Kidney (tissue), 14 donors: Measurements from ENCODE around the gene TCF12. TPM values are rescaled to one million over a fixed set of nuclear protein-coding genes. Genes with fewer than 3 reads are reported as not detected.

Experiments used
- DNase-seq, 5 donors: peaks; one replicate each; pipeline ENCODE4 v3.0.0-alpha.2; 2013 to 2020
- FAIRE-seq: peaks from 2 replicates; lab custom pipeline; 2012; peaks lifted over from hg19 to GRCh38; lab: Jason Lieb, UNC
- H3K27ac ChIP-seq, 2 donors: one replicate each; pipeline ENCODE4 v1.7.0; 2013; ENCODE audit warnings: low read depth in 2 of 2, low read length in 2 of 2, inconsistent platforms in 1 of 2
- H3K27me3 ChIP-seq: one replicate; pipeline ENCODE4 v1.7.1; 2013; ENCODE audit warnings: low read length, inconsistent platforms; ENCODE audit not compliant: control insufficient read depth, insufficient read depth
- H3K36me3 ChIP-seq, 3 donors: one replicate each; pipeline versions ENCODE4 v1.7.0 to v1.7.1; 2013; ENCODE audit warnings: low read length in 3 of 3, control low read depth in 1 of 3, inconsistent platforms in 1 of 3; ENCODE audit not compliant: insufficient read depth in 3 of 3, control insufficient read depth in 2 of 3
- H3K4me1 ChIP-seq, 3 donors: one replicate each; pipeline versions ENCODE4 v1.7.0 to v1.7.1; 2013; ENCODE audit warnings: low read length in 3 of 3, inconsistent platforms in 1 of 3, low read depth in 1 of 3; ENCODE audit not compliant: control insufficient read depth in 2 of 3, insufficient read depth in 2 of 3
- H3K4me3 ChIP-seq, 3 donors: one replicate each; pipeline versions ENCODE4 v1.7.0 to v1.8.1; 2013; ENCODE audit warnings: low read length in 3 of 3, control low read depth in 1 of 3, inconsistent platforms in 1 of 3
- H3K9ac ChIP-seq, 3 donors: one replicate each; pipeline versions ENCODE4 v1.7.0 to v1.7.1; 2013; ENCODE audit warnings: low read length in 3 of 3, control low read depth in 1 of 3, inconsistent platforms in 1 of 3
- H3K9me3 ChIP-seq, 3 donors: one replicate each; pipeline versions ENCODE4 v1.7.0 to v1.7.1; 2013; ENCODE audit warnings: low read length in 3 of 3, control low read depth in 1 of 3, inconsistent platforms in 1 of 3; ENCODE audit not compliant: control insufficient read depth in 2 of 3, insufficient read depth in 1 of 3
- intact Hi-C: fragments of 100-400 bp; cut with DNase I; formaldehyde crosslinking; loops from one replicate; pipeline ENCODE4 v1.11.1; 2022
- polyA plus RNA-seq: library from polyadenylated mRNA; stranded (reverse); fragments of 350-450 nt; fragmentation: Illumina TruSeq; extraction: RNeasy Lipid Tissue Mini Kit (QIAGEN cat#74804); gene quantifications from one replicate; pipeline ENCODE4 v1.2.3, GENCODE V29; 2014; ENCODE audit warnings: low read depth, low replicate concordance; ENCODE audit not compliant: insufficient read depth
- total RNA-seq: library from RNA; stranded (reverse); fragmentation: NEBNext Ultra II Directional; extraction: Animal tissue kit (Norgen Biotek cat#: 25700); gene quantifications from one replicate; pipeline ENCODE4 v1.2.1, GENCODE V29; 2021
- TF ChIP-seq, protein P1 (sequence below): IDR thresholded peaks from 3 replicates; pipeline ENCODE4 v1.5.1; 2012; ENCODE audit warnings: mild to moderate bottlenecking, moderate library complexity, borderline replicate concordance; ENCODE audit not compliant: insufficient read depth; ENCODE audit errors: extremely low read depth
- donor health status: control.
- donor health status: control.
- donor health status: control.
- donor health status: control.
- donor health status: control.
- donor health status: DM: yes; HTN: yes; CAD: no.
- donor health status: Normal renal cell carcinoma (clear cell type).

Gene TCF12
- total and polyA plus RNA-seq, 2 donors from 2014 or later: 16.3 to 116 TPM

DNA sequence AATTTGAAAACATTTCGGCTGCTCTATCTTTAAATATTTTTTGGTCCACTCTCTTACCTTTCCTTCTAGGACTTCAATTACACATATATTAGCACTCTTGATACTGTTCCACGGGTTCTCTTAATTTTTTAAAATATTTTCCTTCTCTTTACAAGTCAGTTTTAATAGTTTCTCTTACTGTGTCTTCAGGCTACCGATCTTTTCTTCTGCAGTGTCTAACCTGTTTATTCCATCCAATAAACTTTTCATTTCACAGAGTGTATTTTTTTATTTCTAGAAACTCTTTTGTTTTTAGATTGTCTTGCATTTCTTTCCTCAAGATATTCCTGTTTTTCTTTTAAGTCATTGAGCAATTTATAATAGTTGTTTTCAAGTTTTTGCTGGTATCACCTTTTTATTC is 27.7 kb downstream of the TCF12 start:
- H3K27ac ChIP-seq: no peak overlapping the region
- H3K4me3 ChIP-seq: no peak overlapping the region
- no peaks in the 10 kb centered on the region for H3K36me3 ChIP-seq
- no peak for DNase-seq
- H3K9ac ChIP-seq: no peak overlapping the region
- TF ChIP-seq, protein P1, sequence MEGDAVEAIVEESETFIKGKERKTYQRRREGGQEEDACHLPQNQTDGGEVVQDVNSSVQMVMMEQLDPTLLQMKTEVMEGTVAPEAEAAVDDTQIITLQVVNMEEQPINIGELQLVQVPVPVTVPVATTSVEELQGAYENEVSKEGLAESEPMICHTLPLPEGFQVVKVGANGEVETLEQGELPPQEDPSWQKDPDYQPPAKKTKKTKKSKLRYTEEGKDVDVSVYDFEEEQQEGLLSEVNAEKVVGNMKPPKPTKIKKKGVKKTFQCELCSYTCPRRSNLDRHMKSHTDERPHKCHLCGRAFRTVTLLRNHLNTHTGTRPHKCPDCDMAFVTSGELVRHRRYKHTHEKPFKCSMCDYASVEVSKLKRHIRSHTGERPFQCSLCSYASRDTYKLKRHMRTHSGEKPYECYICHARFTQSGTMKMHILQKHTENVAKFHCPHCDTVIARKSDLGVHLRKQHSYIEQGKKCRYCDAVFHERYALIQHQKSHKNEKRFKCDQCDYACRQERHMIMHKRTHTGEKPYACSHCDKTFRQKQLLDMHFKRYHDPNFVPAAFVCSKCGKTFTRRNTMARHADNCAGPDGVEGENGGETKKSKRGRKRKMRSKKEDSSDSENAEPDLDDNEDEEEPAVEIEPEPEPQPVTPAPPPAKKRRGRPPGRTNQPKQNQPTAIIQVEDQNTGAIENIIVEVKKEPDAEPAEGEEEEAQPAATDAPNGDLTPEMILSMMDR: no peak
- no peak for FAIRE-seq
- H3K4me1 ChIP-seq: peaks cover 0 to 12% (median 3%) of the 10 kb centered on the region in 3 donors
- intact Hi-C loops: no loop called here
- peaks cover 0 to 5% (median 0%) of the 10 kb centered on the region in 3 donors for H3K9me3 ChIP-seq
- no peaks in the 10 kb centered on the region for H3K27me3 ChIP-seq

DNA sequence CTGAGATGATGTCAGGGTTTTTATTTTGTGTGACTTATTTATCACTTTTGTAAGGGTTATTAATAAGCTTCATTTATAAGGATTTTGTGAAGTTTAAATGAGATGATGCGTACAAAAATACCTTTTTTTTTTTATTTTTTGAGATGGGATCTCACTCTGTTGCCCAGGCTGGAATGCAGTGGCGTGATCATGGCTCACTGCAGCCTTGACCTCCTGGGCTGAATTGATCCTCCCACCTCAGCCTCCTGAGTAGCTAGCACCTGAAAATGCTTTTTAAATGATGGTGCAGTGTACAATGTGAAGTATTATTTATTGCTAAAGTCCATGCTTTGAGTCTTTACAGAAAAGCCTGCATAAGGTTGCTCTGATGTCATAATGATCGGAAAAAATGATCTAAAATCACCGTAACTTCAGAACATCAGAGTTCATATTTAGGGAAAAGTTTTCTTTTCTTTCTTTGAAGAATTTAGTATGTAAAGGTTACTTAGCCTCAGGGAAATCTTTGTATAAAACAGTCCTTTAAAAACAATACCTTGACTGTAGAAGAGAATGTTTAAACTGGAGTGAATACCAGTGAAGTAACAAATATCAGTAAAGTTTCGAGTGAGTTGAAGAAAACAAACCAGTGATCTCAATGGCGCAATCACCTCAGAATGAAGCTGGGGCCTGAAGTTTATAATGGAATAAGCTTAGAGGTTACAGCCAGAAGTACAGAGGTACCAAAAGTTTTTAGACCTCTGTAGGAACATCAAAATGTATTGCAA is 29.7 kb downstream of the TCF12 start:
- no peak for FAIRE-seq
- intact Hi-C loops: no loop called here
- H3K27ac ChIP-seq: no peak overlapping the region

DNA sequence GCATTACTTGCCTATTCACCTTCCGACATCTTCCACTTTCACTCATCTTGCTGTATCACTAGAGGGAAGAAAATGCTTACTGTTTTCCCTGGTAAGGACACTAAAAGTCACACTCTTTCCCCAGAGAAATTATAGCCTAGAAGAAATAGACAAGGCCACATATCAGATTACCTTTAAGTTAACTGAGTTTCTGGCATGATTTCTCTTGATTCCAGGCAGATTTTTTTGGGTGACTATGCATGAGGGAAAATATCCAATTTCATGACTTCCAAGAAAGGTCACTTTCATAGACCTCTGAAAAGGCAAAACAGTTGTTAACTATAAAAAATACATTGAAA is 30.3 kb downstream of the TCF12 start:
- no peak overlapping the region for H3K27ac ChIP-seq
- TF ChIP-seq, protein P1: no peak
- H3K9me3 ChIP-seq: peaks cover 0 to 5% (median 0%) of the 10 kb centered on the region in 3 donors
- H3K9ac ChIP-seq: no peak overlapping the region
- peaks cover 0 to 7% (median 3%) of the 10 kb centered on the region in 3 donors for H3K4me1 ChIP-seq
- no peak for FAIRE-seq
- H3K27me3 ChIP-seq: no peaks in the 10 kb centered on the region
- no peaks in the 10 kb centered on the region for H3K36me3 ChIP-seq
- no peak overlapping the region for H3K4me3 ChIP-seq
- intact Hi-C loops: no loop called here
- DNase-seq: peak in 2 of 5 donors; percentile 49 to 68

More for the DNA sequence above, 29.7 kb downstream of the TCF12 start:
- Histone ChIP-seq H3K4me1 (peaks cover 0 to 7% (median 3%) of the 10 kb centered on the region in 3 donors), H3K9me3 (peaks cover 0 to 5% (median 0%) of the 10 kb centered on the region in 3 donors), H3K9ac (no peak overlapping the region), H3K4me3 (no peak overlapping the region), H3K36me3 (no peaks in the 10 kb centered on the region), H3K27me3 (no peaks in the 10 kb centered on the region)
- TF ChIP-seq, protein P1: no peak
- no peak for DNase-seq
